Fibroblast of skin of right quadriceps (primary cell): ENCODE data around the gene FYCO1.
"Not testable (repeated sequence)": the region's sequence is repeated elsewhere in the genome, so short reads cannot be mapped to it uniquely, and the experiment has no call there.

Experiments used
- DNase-seq: peaks from one replicate; pipeline ENCODE4 v3.0.0-alpha.2; 2013

Gene FYCO1

GRCh38 chr3:45995236-45996192, at the start of gene FYCO1:
Gene FYCO1 (minus strand): TSS chr3:45995824. CDS start chr3:45984910, 10,914 bp downstream.
- DNase-seq: peak; percentile 83

GRCh38 chr3:46038916-46039315, 43.3 kb upstream of the FYCO1 start:
- no peak for DNase-seq

GRCh38 chr3:46038071-46038470, 42.4 kb upstream of the FYCO1 start:
- DNase-seq: not testable (repeated sequence)

- no peak for DNase-seq
Observed at GRCh38 chr3:46036191-46036590, 40.6 kb upstream of the FYCO1 start.

- DNase-seq: no peak
Observed at GRCh38 chr3:46031747-46032146, 36.1 kb upstream of the FYCO1 start.

GRCh38 chr3:46031269-46031668, 35.6 kb upstream of the FYCO1 start:
- no peak for DNase-seq

GRCh38 chr3:46030626-46031025, 35.0 kb upstream of the FYCO1 start:
- DNase-seq: no peak

GRCh38 chr3:46029953-46030543, 34.4 kb upstream of the FYCO1 start:
- DNase-seq: no peak

- no peak for DNase-seq
Observed at GRCh38 chr3:46027736-46028397, 32.2 kb upstream of the FYCO1 start.

GRCh38 chr3:46027021-46027705, 31.5 kb upstream of the FYCO1 start, which contains the start of gene XCR1:
Gene XCR1 (minus strand): TSS chr3:46027483. CDS start chr3:46021947, 5,536 bp downstream.
- DNase-seq: no peak

GRCh38 chr3:46025139-46025538, 29.5 kb upstream of the FYCO1 start:
- no peak for DNase-seq

GRCh38 chr3:46024131-46024530, 28.5 kb upstream of the FYCO1 start:
- DNase-seq: no peak

GRCh38 chr3:46022909-46023785, 27.5 kb upstream of the FYCO1 start:
- DNase-seq: no peak

- DNase-seq: no peak
Observed at GRCh38 chr3:46021516-46021915, 25.9 kb upstream of the FYCO1 start.

GRCh38 chr3:46020766-46021510, 25.3 kb upstream of the FYCO1 start:
- no peak for DNase-seq

GRCh38 chr3:46019707-46020106, 24.1 kb upstream of the FYCO1 start:
- DNase-seq: no peak

GRCh38 chr3:46017720-46018119, 22.1 kb upstream of the FYCO1 start:
- DNase-seq: no peak

GRCh38 chr3:46013316-46014094, 17.9 kb upstream of the FYCO1 start:
- DNase-seq: no peak

GRCh38 chr3:46012246-46012645, 16.6 kb upstream of the FYCO1 start:
- no peak for DNase-seq

GRCh38 chr3:46010519-46011113, 15.0 kb upstream of the FYCO1 start:
- DNase-seq: no peak
